DND-41 (cell line): ENCODE measurements around the gene CYYR1.

Source experiments
- ATAC-seq: fragments of 200-7000 bp; cut with Tn5 transposase; 3 replicates; pipeline ENCODE4 v1.9.1; 2021; ENCODE audit warnings: low read depth; ENCODE audit not compliant: insufficient read depth
- DNase-seq: peaks from one replicate; pipeline ENCODE4 v3.0.0-alpha.2; 2020
- H2AFZ ChIP-seq: 2 replicates; pipeline ENCODE4 v1.6.0; 2012; ENCODE audit warnings: low read depth, low read length
- H3K27ac ChIP-seq: 2 replicates; pipeline ENCODE4 v1.5.1; 2012; ENCODE audit warnings: low read length, inconsistent platforms
- H3K27me3 ChIP-seq: fragments of 200-600 bp; sonication (generic); 2 replicates; pipeline ENCODE4 v1.6.0; 2012; ENCODE audit warnings: low read length, mild to moderate bottlenecking, inconsistent platforms; ENCODE audit not compliant: insufficient read depth, poor library complexity
- H3K36me3 ChIP-seq: 2 replicates; pipeline ENCODE4 v1.5.1; 2012; ENCODE audit warnings: low read length, inconsistent platforms; ENCODE audit not compliant: insufficient read depth
- H3K4me1 ChIP-seq: 2 replicates; pipeline ENCODE4 v1.5.1; 2012; ENCODE audit warnings: mild to moderate bottlenecking, low read length; ENCODE audit not compliant: insufficient read depth
- H3K4me2 ChIP-seq: 2 replicates; pipeline ENCODE4 v1.6.0; 2012; ENCODE audit warnings: mild to moderate bottlenecking, moderate library complexity, low read length, inconsistent platforms; ENCODE audit not compliant: insufficient read depth
- H3K4me3 ChIP-seq, 2 experiments: fragments of 200-600 bp in 1 of 2; shearing (Covaris generic) in 1 of 2; 2 replicates each; pipeline ENCODE4 v1.5.1; 2012 to 2016; ENCODE audit warnings: inconsistent platforms in 2 of 2, low read length in 2 of 2, mild to moderate bottlenecking in 2 of 2, low read depth in 1 of 2, moderate library complexity in 1 of 2
- H3K79me2 ChIP-seq: 2 replicates; pipeline ENCODE4 v1.6.0; 2012; ENCODE audit warnings: low read length, inconsistent platforms; ENCODE audit not compliant: insufficient read depth
- H3K9ac ChIP-seq: 2 replicates; pipeline ENCODE4 v1.6.0; 2012; ENCODE audit warnings: low read depth, mild to moderate bottlenecking, inconsistent platforms, low read length, moderate library complexity
- H3K9me3 ChIP-seq: 2 replicates; pipeline ENCODE4 v1.5.1; 2012; ENCODE audit warnings: low read length, moderate library complexity, mild to moderate bottlenecking, inconsistent platforms; ENCODE audit not compliant: insufficient read depth, severe bottlenecking
- H4K20me1 ChIP-seq: 2 replicates; pipeline ENCODE4 v1.6.0; 2012; ENCODE audit warnings: low read length; ENCODE audit not compliant: insufficient read depth
- CTCF ChIP-seq: IDR thresholded peaks from 2 replicates; pipeline ENCODE4 v1.5.1; 2012; ENCODE audit warnings: borderline replicate concordance, low read length, moderate library complexity, mild to moderate bottlenecking; ENCODE audit not compliant: poor library complexity, severe bottlenecking; ENCODE audit errors: extremely low read depth
- EZH2 ChIP-seq: IDR thresholded peaks from 3 replicates; pipeline ENCODE4 v1.6.1; 2012; ENCODE audit warnings: borderline replicate concordance, low read depth, mild to moderate bottlenecking, moderate library complexity, low read length, inconsistent platforms; ENCODE audit not compliant: severe bottlenecking

Gene CYYR1

DNA sequence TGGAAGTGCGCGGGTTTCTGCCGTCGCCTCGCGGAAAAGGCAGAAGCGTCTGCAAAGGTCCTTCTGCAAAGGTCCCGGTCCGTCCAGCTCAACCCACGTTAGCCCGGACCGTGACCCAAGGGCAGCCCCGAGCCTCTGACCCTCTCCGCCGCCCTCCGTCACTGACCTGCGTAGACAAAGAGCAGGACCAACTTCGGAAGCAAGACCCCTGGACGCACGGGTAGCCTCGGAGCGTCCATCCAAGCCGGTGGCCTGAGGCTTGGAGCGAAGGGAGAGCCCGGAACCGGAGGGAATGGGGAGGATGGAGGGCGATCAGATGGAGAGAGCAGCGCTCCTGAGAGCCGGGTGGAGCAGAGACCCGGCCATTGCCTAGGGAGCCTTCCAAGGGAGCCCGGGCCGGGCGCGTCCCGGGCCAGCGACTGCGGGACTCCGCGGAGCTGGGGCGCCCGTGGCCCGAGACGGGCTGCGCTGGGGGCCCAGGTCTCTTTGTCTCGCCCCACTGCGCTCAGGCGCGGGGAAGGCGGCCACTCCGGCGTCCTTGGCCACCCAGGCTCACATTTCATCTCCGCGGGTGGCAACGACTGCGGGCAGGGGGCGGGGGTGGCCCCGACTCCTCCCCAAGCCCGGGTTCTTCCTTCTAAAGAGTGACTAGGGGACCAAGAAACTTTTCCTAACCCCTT lies at the start of gene CYYR1:
TSS of gene CYYR1 (minus strand) at position 585 of the 680 bp plus-strand sequence. CDS start at position 239, 346 bp downstream.
- Histone ChIP-seq H4K20me1 (no peaks in the 10 kb centered on the region), H3K9me3 (peaks cover 6% of the 10 kb centered on the region), H3K4me2 (no peak within 1 kb of the TSS), H3K4me3 (no peak within 1 kb of the TSS), H3K9ac (no peak within 1 kb of the TSS), H2AFZ (no peak within 1 kb of the TSS), H3K79me2 (no peaks in the 10 kb centered on the region), H3K36me3 (no peaks in the 10 kb centered on the region), H3K27ac (no peak within 1 kb of the TSS), H3K4me1 (no peaks in the 10 kb centered on the region), H3K27me3 (no peaks in the 10 kb centered on the region)
- DNase-seq (no peak), ATAC-seq (no peak)
- no peak for TF ChIP-seq EZH2
- no peak for TF ChIP-seq CTCF

DNA sequence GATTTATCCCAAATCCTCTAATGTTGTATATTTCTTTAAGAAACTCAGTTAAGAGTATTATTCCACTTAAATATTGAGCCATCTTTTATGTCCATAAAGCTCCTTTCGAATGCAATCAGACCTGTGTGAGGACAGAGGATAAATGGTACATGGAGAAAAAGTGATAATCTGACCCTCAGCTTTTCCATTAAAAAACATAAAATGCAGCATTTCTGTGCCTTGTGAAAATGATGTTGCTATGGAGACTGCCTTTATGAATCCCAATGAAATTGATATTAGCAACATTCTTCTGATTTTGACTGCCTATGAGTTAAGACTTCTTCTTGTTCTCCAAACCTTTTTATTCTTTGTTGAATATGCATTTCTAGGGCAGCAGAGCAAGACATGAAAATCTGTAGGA lies 44.1 kb upstream of the CYYR1 start:
- no peaks in the 10 kb centered on the region for H3K9me3 ChIP-seq
- H3K4me2 ChIP-seq = no peak overlapping the region
- no peak overlapping the region for H3K9ac ChIP-seq
- H3K27me3 ChIP-seq = no peaks in the 10 kb centered on the region
- H3K36me3 ChIP-seq = no peaks in the 10 kb centered on the region
- no peaks in the 10 kb centered on the region for H3K79me2 ChIP-seq
- no peak for DNase-seq
- no peak overlapping the region for H3K27ac ChIP-seq
- no peak for ATAC-seq
- no peaks in the 10 kb centered on the region for H4K20me1 ChIP-seq
- no peak overlapping the region for H2AFZ ChIP-seq
- no peak for TF ChIP-seq CTCF
- TF ChIP-seq EZH2 = no peak
- no peak overlapping the region for H3K4me3 ChIP-seq
- peaks cover 5% of the 10 kb centered on the region; the same call in 1 of the 2 replicates for H3K4me1 ChIP-seq

DNA sequence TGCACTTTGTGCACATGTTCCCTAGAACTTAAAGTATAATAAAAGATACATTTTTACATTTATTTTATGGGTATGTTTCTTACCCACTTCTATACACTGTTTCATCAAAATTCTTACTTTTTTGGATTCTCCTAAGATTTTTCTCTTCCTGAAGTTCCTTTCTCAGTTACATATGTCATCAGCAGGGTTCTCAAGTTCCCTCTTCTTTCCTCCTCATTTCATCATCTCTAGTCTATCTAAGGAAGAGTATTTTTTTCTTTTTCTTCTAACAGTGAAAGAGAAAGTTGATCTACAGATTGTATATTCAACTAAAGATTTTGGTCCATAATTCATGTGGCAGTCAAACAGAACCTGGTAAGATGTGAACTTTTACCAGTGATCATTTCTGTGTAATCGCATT lies 41.2 kb upstream of the CYYR1 start:
- Histone ChIP-seq H3K4me3 (no peak overlapping the region), H3K9ac (no peak overlapping the region), H4K20me1 (no peaks in the 10 kb centered on the region), H3K79me2 (no peaks in the 10 kb centered on the region), H3K27ac (no peak overlapping the region), H3K36me3 (no peaks in the 10 kb centered on the region), H3K4me2 (no peak overlapping the region), H2AFZ (no peak overlapping the region), H3K9me3 (no peaks in the 10 kb centered on the region), H3K27me3 (no peaks in the 10 kb centered on the region), H3K4me1 (peaks cover 13% of the 10 kb centered on the region)
- DNase-seq (no peak), ATAC-seq (no peak)
- TF ChIP-seq EZH2 (no peak), CTCF (no peak)

- Histone ChIP-seq H4K20me1 (no peaks in the 10 kb centered on the region), H3K9ac (no peak overlapping the region; the same call in 1 of the 2 replicates), H3K79me2 (no peaks in the 10 kb centered on the region), H3K4me3 (no peak overlapping the region), H3K4me1 (peaks cover 40% of the 10 kb centered on the region), H3K36me3 (no peaks in the 10 kb centered on the region), H3K27ac (peak overlapping the region; percentile 69), H3K4me2 (no peak overlapping the region), H2AFZ (no peak overlapping the region), H3K27me3 (no peaks in the 10 kb centered on the region), H3K9me3 (no peaks in the 10 kb centered on the region)
- no peak for ATAC-seq
- DNase-seq = no peak
- TF ChIP-seq CTCF (no peak), EZH2 (no peak)
Observed at GRCh38 chr21:26599261-26599660, 26.2 kb upstream of the CYYR1 start.
